ENCODE data around the gene ZNF277. TPM values are rescaled to one million over a fixed set of nuclear protein-coding genes. Genes with fewer than 3 reads are reported as not detected.

The ZNF277 gene
- total RNA-seq, 1 experiment from 2014 or later: 11.0 TPM

GRCh38 chr7:112254156-112254555, 47.7 kb downstream of the ZNF277 start:
- no peak for DNase-seq (ENCODE audit: low spot score)

- DNase-seq (ENCODE audit: low spot score): no peak
Measured at GRCh38 chr7:112254709-112255387, 48.4 kb downstream of the ZNF277 start.

- peak; percentile 25 for DNase-seq (ENCODE audit: low spot score)
Measured at GRCh38 chr7:112255388-112255720, 48.9 kb downstream of the ZNF277 start.

- DNase-seq (ENCODE audit: low spot score): no peak
Measured at GRCh38 chr7:112257073-112257472, 50.6 kb downstream of the ZNF277 start.

- peak; percentile 26 for DNase-seq (ENCODE audit: low spot score)
Measured at GRCh38 chr7:112260911-112261310, 54.4 kb downstream of the ZNF277 start.

- no peak for DNase-seq (ENCODE audit: low spot score)
Measured at GRCh38 chr7:112262036-112262435, 55.5 kb downstream of the ZNF277 start.

GRCh38 chr7:112262855-112263487, 56.5 kb downstream of the ZNF277 start:
- no peak for DNase-seq (ENCODE audit: low spot score)

GRCh38 chr7:112263519-112263918, 57.0 kb downstream of the ZNF277 start:
- DNase-seq (ENCODE audit: low spot score): no peak

- DNase-seq (ENCODE audit: low spot score): no peak
Measured at GRCh38 chr7:112266141-112266540, 59.6 kb downstream of the ZNF277 start.

- DNase-seq (ENCODE audit: low spot score): no peak
Measured at GRCh38 chr7:112266595-112267270, 60.2 kb downstream of the ZNF277 start.

GRCh38 chr7:112267944-112268691, 61.6 kb downstream of the ZNF277 start:
- no peak for DNase-seq (ENCODE audit: low spot score)

GRCh38 chr7:112271162-112271561, 64.7 kb downstream of the ZNF277 start:
- DNase-seq (ENCODE audit: low spot score): no peak

GRCh38 chr7:112272921-112273561, 66.5 kb downstream of the ZNF277 start:
- no peak for DNase-seq (ENCODE audit: low spot score)

GRCh38 chr7:112279042-112279441, 72.5 kb downstream of the ZNF277 start:
- no peak for DNase-seq (ENCODE audit: low spot score)

- DNase-seq (ENCODE audit: low spot score): no peak
Measured at GRCh38 chr7:112280267-112280666, 73.8 kb downstream of the ZNF277 start.

- no peak for DNase-seq (ENCODE audit: low spot score)
Measured at GRCh38 chr7:112282476-112283188, 76.1 kb downstream of the ZNF277 start.

GRCh38 chr7:112283382-112283910, 77.0 kb downstream of the ZNF277 start:
- no peak for DNase-seq (ENCODE audit: low spot score)

GRCh38 chr7:112286250-112287086, 80.0 kb downstream of the ZNF277 start:
- DNase-seq (ENCODE audit: low spot score): no peak

GRCh38 chr7:112288301-112288700, 81.8 kb downstream of the ZNF277 start:
- no peak for DNase-seq (ENCODE audit: low spot score)

GRCh38 chr7:112290065-112290464, 83.6 kb downstream of the ZNF277 start:
- DNase-seq (ENCODE audit: low spot score): no peak
